Small intestine (tissue), 7 donors: Measurements from ENCODE around the gene BMPR1A. TPM values are rescaled to one million over a fixed set of nuclear protein-coding genes. Genes with fewer than 3 reads are reported as not detected.
A peak's percentile ranks its signal among the peaks of the same experiment; 100 is the strongest.
"Not testable (repeated sequence)": the region's sequence is repeated elsewhere in the genome, so short reads cannot be mapped to it uniquely, and the experiment has no call there.

Source experiments
- DNase-seq, 2 donors: peaks; one replicate each; pipeline versions ENCODE4 v3.0.0 to v3.0.0-alpha.2; 2013
- FAIRE-seq: peaks from 2 replicates; lab custom pipeline; 2012; peaks lifted over from hg19 to GRCh38; lab: Jason Lieb, UNC
- H3K27ac ChIP-seq, 3 donors: one replicate each; pipeline ENCODE4 v1.5.1; 2013; ENCODE audit warnings: low read length in 2 of 3, mild to moderate bottlenecking in 2 of 3, control low read depth in 1 of 3, inconsistent platforms in 1 of 3, low read depth in 1 of 3, moderate library complexity in 1 of 3
- H3K27me3 ChIP-seq, 3 donors: one replicate each; pipeline ENCODE4 v1.6.1; 2013; ENCODE audit warnings: low read length in 3 of 3, inconsistent platforms in 1 of 3; ENCODE audit not compliant: control insufficient read depth in 3 of 3, insufficient read depth in 3 of 3
- H3K36me3 ChIP-seq, 3 donors: one replicate each; pipeline ENCODE4 v1.6.1; 2013; ENCODE audit warnings: low read length in 3 of 3, inconsistent platforms in 1 of 3, low read depth in 1 of 3, mild to moderate bottlenecking in 1 of 3, moderate library complexity in 1 of 3; ENCODE audit not compliant: control insufficient read depth in 3 of 3, insufficient read depth in 2 of 3
- H3K4me1 ChIP-seq, 3 donors: one replicate each; pipeline ENCODE4 v1.6.1; 2013; ENCODE audit warnings: low read length in 2 of 3, inconsistent platforms in 1 of 3, low read depth in 1 of 3, mild to moderate bottlenecking in 1 of 3, moderate library complexity in 1 of 3; ENCODE audit not compliant: control insufficient read depth in 3 of 3, insufficient read depth in 2 of 3
- H3K4me3 ChIP-seq, 3 donors: one replicate each; pipeline ENCODE4 v1.5.1; 2013; ENCODE audit warnings: low read length in 3 of 3, control low read depth in 1 of 3, inconsistent platforms in 1 of 3, low read depth in 1 of 3, mild to moderate bottlenecking in 1 of 3, moderate library complexity in 1 of 3
- H3K9me3 ChIP-seq, 2 donors: one replicate each; pipeline ENCODE4 v1.6.1; 2013; ENCODE audit warnings: low read depth in 1 of 2, low read length in 1 of 2; ENCODE audit not compliant: control insufficient read depth in 2 of 2, insufficient read depth in 1 of 2
- WGBS, 3 donors: extraction: QIAGEN DNeasy Blood & Tissue Kit; methylation state at CpG; one replicate each; pipeline ENCODE4 v1.1.7; 2013; 5-methylcytosine and 5-hydroxymethylcytosine counted together
- polyA plus RNA-seq, 4 donors: library from polyadenylated mRNA; stranded (reverse) in 3 of 4; unstranded in 1 of 4; fragments of 200-250 nt in 3 of 4; fragments of 120-200 nt in 1 of 4; gene quantifications; one replicate each; pipeline versions ENCODE4 v1.2.1 to v1.2.3, GENCODE V29; 2013
- donor health status: healthy with polysubstance abuse.
- donor health status: control.
- donor health status: control.
- donor health status: Bipolar disorder and iron deficiency.
- donor health status: healthy.

The BMPR1A gene
- polyA plus RNA-seq, 4 donors: 3.4 to 40.2 (median 9.8) TPM

DNA sequence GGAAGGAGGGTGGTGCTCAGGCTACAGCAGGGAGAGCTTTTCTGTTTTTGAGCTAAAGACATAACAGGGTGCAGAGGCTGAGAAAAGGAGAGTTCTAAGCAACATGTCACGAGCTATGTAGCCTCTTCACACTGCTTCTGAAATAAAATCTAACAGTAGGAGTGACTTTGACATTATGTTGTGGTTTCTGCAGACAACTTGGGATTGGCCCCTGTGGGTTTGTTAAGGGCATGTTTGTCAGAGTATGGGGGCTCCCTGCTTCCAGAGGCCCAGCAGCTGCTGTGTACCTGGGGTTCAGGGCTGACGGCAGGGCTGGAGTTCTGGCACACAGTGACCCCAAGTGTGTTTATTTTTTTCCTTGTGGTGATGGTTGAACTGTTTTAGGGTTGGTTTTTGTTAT is 176.3 kb downstream of the BMPR1A start:
- DNase-seq (no peak), FAIRE-seq (no peak)
- H3K9me3 ChIP-seq: no peaks in the 10 kb centered on the region
- peaks cover 0 to 19% (median 5%) of the 10 kb centered on the region in 3 donors for H3K36me3 ChIP-seq
- no peaks in the 10 kb centered on the region for H3K27me3 ChIP-seq
- no peak overlapping the region for H3K4me3 ChIP-seq
- H3K4me1 ChIP-seq: no peaks in the 10 kb centered on the region
- 75 to 89% (median 79%) methylated on average over 2 of the region's 2 CpGs for WGBS, 3 donors
- H3K27ac ChIP-seq: peak overlapping the region in 1 of 3 donors; percentile 11

DNA sequence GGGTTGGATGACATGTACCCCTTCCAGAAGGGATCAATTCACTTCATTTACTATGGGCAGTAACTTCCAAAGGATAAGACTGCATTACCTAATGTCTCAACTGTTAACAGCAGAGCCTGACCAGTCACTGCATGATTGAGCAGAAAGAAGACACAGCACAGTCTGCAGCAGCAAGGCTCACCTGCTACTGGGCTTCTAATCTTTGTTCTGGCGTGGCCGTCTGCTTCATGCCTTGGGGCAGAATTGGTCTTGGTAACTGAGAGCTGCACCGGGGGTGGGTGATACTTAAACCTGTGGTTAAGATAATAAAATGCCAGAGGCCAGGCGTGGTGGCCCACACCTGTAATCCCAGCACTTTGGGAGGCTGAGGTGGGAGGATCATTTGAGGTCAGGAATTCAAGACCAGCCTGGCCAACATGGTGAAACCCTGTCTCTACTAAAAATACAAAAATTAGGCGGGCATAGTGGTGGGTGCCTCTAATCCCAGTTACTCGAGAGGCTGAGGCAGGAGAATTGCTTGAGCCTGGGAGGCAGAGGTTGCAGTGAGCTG is 177.8 kb downstream of the BMPR1A start:
- not testable (repeated sequence) for DNase-seq, H3K9me3 ChIP-seq, H3K4me3 ChIP-seq, H3K27ac ChIP-seq, H3K4me1 ChIP-seq, FAIRE-seq, H3K27me3 ChIP-seq
- WGBS, 3 donors: 70 to 86% (median 79%) methylated on average over 6 of the region's 6 CpGs
- H3K36me3 ChIP-seq: peaks cover 0 to 15% (median 5%) of the 10 kb centered on the region in 3 donors

DNA sequence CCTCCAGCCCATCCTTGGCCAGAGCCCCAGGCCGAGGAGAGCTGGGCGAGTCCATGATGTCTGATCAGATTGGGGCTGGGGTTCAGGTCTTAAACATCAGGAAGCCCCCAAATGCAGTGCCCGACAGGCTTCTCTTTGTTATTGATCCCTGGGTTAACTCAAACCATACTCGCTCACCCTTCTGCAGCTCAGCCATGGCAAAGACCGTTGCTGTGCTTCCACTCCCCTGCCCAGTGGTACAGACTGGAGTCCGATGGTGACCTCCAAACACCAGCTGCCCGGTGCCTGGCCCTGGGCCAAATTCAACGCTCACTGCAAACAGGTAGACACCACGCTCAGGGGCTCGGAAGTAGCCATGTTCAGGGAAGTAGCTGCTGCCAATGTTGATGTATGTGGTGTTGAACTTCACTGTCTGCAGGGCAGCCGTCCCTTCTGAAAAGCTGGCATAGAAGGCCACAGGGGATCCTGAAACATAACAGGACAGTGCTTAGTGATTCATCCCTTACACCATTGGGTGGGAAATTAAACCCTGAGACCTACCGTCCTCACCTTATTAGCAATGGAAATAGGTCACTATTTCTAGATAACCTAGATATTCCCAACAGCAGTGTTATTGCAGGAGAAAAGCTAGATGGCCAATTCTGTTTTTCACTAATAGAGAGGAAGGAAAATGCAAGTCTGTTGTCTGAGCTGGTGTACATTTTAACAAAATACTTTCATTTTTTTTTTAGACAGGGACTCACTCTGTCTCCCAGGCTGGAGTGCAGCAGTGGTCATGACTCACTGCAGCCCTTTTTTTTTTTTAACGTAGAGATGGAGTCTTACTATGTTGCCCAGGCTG is 180.5 kb downstream of the BMPR1A start:
- Histone ChIP-seq H3K27ac (no peak overlapping the region), H3K9me3 (no peaks in the 10 kb centered on the region), H3K4me1 (no peaks in the 10 kb centered on the region), H3K27me3 (peaks cover 0 to 5% (median 0%) of the 10 kb centered on the region in 3 donors), H3K4me3 (no peak overlapping the region), H3K36me3 (peaks cover 0 to 2% (median 0%) of the 10 kb centered on the region in 3 donors)
- WGBS, 3 donors: 58 to 80% (median 68%) methylated on average over 13 of the region's 13 CpGs
- no peak for DNase-seq
- FAIRE-seq: no peak

DNA sequence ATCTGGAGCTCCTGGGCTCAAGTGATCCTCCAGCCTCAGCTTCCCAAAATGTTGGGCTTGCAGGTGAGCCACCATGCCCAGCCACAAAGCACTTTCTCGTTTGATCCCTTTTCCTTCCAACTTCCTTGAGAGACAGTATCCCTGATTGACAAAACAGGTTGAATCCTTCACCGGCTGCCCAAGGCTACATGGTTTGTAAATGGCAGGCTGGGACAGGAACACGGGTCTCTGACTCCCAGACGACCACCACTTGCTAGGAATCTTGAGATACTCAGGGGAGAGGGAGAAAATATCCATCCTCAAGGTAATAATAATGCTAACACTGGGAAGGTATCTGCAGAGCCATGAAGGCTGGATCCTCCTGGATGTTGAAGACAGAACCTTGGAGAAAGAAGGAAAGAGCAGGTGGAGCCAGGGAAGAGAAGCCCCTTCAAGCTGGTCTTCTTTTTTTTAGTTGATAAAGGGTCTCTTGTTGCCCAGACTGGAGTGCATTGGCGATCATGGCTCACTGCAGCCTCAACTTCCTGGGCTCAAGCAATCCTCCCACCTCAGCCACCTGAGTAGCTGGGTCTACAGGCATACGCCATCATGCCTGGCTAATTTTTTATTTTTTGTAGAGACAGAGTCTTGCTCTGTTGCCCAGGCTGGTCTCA is 181.2 kb downstream of the BMPR1A start:
- H3K4me1 ChIP-seq: no peaks in the 10 kb centered on the region
- DNase-seq: no peak
- WGBS, 3 donors: 62 to 71% (median 66%) methylated on average over 6 of the region's 6 CpGs

DNA sequence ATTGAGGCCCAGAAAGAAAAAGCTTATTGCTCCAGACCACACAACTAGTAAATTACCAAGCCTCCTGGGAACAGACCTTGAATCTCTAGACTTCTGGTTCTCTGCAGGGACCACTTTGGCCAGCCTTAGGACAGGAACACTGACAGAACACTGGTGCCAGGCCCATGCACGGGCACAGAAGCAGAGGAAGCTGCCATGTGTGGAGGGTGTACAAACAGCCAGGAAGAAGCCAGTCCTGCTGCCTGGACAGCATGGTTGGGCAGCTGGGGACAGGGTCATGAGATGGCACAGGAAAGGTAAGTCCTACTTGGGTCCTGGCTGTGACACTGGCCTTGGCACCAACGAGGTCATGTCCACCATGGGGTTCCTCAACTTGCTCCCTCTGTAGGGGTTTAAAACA is 181.8 kb downstream of the BMPR1A start:
- Histone ChIP-seq H3K36me3 (no peaks in the 10 kb centered on the region), H3K4me3 (no peak overlapping the region), H3K27me3 (peaks cover 0 to 14% (median 0%) of the 10 kb centered on the region in 3 donors), H3K9me3 (peaks cover 0 to 3% of the 10 kb centered on the region in 2 donors), H3K4me1 (no peaks in the 10 kb centered on the region), H3K27ac (no peak overlapping the region)
- DNase-seq (no peak), FAIRE-seq (no peak)
- 74 to 88% (median 86%) methylated on average over 2 of the region's 2 CpGs for WGBS, 3 donors

More for the DNA sequence above, 181.2 kb downstream of the BMPR1A start:
- no peaks in the 10 kb centered on the region for H3K36me3 ChIP-seq
- peaks cover 0 to 11% (median 0%) of the 10 kb centered on the region in 3 donors for H3K27me3 ChIP-seq
- no peak for FAIRE-seq
- H3K9me3 ChIP-seq: no peaks in the 10 kb centered on the region
- H3K4me3 ChIP-seq: no peak overlapping the region
- no peak overlapping the region for H3K27ac ChIP-seq

DNA sequence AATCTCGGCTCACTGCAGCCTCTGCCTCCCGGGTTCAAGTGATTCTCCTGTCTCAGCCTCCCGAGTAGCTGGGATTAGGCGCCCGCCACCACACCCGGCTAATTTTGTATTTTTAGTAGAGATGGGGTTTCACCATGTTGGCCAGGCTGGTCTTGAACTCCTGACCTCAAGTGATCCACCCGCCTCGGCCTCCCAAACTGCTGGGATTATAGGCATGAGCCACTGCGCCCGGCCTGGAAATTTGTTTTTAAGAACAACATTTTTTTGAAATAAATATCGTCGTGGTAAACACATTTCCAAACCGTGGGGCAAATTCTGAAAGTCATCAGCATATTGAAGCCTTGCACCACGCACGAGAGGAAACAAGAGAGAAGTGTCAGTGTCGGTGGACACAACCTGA is 183.7 kb downstream of the BMPR1A start:
- 72 to 84% (median 81%) methylated on average over 16 of the region's 16 CpGs for WGBS, 3 donors
- H3K4me1 ChIP-seq, H3K9me3 ChIP-seq, DNase-seq, H3K4me3 ChIP-seq, H3K27ac ChIP-seq, FAIRE-seq, H3K36me3 ChIP-seq: not testable (repeated sequence)
- H3K27me3 ChIP-seq: peaks cover 0 to 25% (median 0%) of the 10 kb centered on the region in 3 donors

DNA sequence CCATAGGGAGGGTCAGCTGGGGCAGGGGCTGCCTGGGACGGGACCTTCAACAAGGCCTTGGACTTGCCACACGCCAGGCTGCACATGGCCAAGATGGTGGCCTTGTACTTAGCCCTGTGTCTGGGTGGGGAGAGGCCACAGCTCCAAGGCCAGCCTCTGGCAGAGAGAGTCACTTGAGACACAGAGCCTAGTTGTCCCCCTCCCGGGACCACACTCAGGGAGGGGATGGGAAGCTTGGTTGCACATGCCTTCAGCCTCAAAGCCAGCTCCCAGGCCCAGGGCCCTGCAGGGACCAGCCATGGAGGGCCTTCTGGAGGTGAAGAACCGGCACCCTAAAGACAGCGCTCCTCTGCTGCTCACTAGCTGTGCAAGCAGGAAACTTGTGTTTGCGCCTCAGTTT is 184.3 kb downstream of the BMPR1A start:
- no peaks in the 10 kb centered on the region for H3K36me3 ChIP-seq
- DNase-seq (no peak), FAIRE-seq (no peak)
- no peak overlapping the region for H3K27ac ChIP-seq
- H3K4me3 ChIP-seq: no peak overlapping the region
- 77 to 91% (median 83%) methylated on average over 6 of the region's 6 CpGs for WGBS, 3 donors
- H3K4me1 ChIP-seq: no peaks in the 10 kb centered on the region
- H3K27me3 ChIP-seq: peaks cover 0 to 25% (median 0%) of the 10 kb centered on the region in 3 donors
- peaks cover 0 to 5% of the 10 kb centered on the region in 2 donors for H3K9me3 ChIP-seq

DNA sequence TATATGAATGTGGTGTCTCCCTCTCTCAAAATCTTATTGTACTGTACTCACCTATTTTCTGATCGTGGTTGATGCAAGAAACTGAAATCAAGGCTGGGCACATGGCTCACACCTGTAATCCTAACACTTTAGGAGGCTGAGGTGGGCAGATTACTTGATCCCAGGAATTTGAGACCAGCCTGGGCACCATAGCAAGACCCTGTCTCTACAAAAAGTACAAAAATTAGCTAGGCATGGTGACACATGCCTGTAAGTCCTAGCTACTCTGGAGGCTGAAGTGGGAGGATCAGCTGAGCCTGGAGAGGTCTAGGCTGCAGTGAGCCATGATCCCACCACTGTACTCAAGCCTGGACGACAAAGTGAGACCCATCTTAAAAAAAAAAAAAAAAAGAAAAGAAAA is 185.0 kb downstream of the BMPR1A start:
- DNase-seq: no peak
- Histone ChIP-seq H3K4me1 (no peaks in the 10 kb centered on the region), H3K27ac (no peak overlapping the region), H3K36me3 (no peaks in the 10 kb centered on the region), H3K4me3 (no peak overlapping the region), H3K9me3 (peaks cover 0 to 5% of the 10 kb centered on the region in 2 donors), H3K27me3 (peaks cover 0 to 28% (median 0%) of the 10 kb centered on the region in 3 donors)
- no peak for FAIRE-seq
- WGBS, 3 donors: 66 to 83% (median 67%) methylated on average over 2 of the region's 2 CpGs
